DLD1 (cell line): ENCODE results near the gene TACC2.
"Not testable (repeated sequence)": the region's sequence is repeated elsewhere in the genome, so short reads cannot be mapped to it uniquely, and the experiment has no call there.

Experiments
- in situ Hi-C: cut with HindIII; loops from 2 replicates; pipeline ENCODE4 v1.10.0; 2017; ENCODE audit warnings: low sequenced_read_pairs

The TACC2 gene

GRCh38 chr10:121988361-121989324 lies at the start of gene TACC2:
Gene TACC2, plus strand, starts transcription at chr10:121989163. Its CDS starts 32,819 bp downstream, at chr10:122021982.
- in situ Hi-C loops = no loop called here

GRCh38 chr10:121941532-121941931 lies 47.4 kb upstream of the TACC2 start:
- in situ Hi-C loops = no loop called here

DNA sequence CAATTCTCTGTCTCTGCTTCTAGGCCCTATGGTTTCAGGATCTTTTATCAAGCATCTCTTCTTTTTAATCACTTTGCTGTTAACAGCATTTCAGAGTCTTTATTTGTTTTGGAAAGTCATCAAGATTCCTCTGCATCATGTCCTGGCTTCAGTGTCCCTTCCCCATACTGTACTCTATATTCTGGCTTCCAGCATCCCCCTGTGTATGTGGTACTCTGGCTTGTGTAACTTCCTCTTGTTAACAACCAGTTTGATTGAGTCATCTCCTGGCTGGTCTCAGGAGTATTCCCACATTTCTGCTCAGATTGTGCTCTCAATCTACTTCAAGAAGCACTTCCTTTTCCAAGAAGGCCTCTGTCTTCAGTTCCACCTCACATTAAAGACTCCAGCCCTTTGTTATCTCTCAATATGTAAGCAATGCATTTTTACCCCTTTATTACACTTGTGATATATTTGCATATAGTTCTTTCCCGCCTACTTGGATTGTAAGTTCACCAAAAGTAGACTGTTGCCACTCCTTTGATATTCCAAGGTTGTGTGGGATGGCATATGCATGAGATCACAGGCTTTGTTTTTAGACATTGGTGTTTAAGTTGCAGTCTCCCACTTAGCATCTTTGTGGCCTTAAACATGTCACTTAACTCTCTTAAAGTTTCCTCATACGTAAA lies 46.1 kb upstream of the TACC2 start:
- in situ Hi-C loops = no loop called here

GRCh38 chr10:121947343-121948330 lies 41.3 kb upstream of the TACC2 start:
- in situ Hi-C loops = no loop called here

DNA sequence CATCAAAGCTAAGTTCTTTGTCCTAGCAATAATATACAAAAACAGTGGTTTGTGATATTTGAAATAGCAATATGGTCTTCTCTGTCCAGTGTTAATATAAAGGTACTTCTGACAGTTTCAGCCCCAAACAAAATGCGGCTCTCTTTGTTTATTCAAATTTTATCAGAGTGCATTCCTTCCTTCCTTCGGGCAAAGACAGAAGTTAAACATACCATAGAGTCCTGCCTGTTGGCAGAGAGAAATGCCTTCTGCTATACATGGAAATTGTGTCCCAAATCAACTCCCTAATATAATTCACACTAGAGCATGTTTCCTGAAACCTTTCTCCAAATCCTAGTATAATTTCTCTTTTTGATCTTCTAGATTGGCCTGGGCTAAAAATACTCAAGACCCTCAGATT lies 39.9 kb upstream of the TACC2 start:
- in situ Hi-C loops = no loop called here

- in situ Hi-C loops = no loop called here
Observed at GRCh38 chr10:121949451-121949850, 39.5 kb upstream of the TACC2 start.

- in situ Hi-C loops = no loop called here
Observed at GRCh38 chr10:121952226-121952625, 36.7 kb upstream of the TACC2 start.

DNA sequence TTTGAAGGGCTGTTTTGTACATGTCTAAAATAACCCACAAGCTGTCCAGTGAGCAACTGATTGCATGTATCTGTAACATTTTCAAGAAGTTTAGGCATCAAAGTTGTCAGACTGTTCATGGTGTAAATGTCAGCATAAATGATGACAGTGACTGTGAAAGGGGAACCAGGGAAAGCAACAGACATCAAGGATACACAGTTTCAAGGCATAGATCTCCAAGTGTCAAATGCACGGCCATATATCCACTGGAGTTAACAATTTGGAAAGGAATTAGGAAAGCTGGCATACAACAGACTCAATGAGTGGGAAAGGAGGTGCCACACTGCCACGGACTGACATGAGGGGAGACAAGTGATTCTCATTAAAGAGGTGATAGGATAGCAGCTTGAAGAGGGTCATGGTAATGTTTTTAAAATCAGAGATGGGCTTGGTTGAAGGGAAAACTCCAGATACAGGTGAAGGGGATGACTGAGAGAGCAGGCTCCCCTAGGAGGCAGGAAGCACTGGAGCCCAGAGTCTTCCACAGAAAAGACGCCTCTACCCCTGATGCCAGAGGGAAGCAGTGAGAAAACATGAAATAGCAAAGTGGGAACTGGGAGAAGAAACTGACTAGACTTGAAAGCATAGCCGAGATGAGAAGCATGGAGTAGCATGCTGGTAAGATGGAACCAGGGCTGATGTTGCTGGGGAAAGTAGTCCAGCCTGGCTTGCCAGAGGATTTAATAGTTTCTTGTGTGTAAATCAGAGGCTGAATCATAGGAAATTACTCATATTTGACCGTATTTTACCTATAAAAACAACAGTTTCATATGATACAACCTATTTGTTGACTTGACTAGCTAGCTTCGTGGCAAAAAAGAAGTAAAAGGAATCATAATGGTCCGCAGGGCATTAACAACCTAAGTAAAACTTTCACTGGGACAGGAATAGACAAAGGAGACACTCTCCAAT lies 32.6 kb upstream of the TACC2 start:
- in situ Hi-C loops = no loop called here

DNA sequence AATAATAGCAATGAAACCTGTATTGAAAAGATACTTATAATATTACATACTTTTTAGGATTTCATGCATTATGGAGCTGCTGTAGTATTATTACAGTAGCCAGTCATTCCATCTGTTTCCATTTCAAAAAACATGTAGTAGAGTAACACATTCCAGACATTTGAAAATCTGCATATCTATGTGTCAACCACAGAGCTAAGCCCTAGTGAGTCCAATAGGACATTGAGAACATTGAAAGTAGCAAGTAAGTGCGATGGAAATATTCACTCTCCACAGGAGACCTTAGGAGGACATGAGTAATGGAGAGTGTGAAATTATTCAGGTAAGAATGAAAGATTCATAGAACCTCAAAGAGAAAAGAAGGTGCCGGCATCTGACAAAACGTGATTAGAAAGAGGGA lies 29.3 kb upstream of the TACC2 start:
- in situ Hi-C loops = no loop called here

DNA sequence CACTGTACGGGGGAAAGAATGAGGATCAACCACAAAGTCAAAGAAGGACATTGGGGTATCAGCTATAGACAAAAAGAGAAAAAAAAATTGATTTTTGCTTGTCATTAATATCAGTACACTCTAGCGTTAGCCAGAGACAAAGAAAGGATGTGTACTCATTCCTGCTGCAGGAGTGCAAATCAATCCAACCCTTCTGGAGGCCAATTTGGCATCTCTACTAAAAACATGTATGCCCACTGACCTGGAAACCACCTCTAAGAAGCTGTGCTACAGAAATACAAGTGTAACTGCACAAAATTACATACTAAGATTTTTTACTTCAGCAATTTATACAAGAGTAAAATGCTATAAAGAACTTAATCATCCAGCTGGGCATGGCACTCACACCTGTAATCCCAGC lies 27.5 kb upstream of the TACC2 start:
- in situ Hi-C loops = no loop called here

GRCh38 chr10:121965996-121966395 lies 23.0 kb upstream of the TACC2 start:
- in situ Hi-C loops = no loop called here

DNA sequence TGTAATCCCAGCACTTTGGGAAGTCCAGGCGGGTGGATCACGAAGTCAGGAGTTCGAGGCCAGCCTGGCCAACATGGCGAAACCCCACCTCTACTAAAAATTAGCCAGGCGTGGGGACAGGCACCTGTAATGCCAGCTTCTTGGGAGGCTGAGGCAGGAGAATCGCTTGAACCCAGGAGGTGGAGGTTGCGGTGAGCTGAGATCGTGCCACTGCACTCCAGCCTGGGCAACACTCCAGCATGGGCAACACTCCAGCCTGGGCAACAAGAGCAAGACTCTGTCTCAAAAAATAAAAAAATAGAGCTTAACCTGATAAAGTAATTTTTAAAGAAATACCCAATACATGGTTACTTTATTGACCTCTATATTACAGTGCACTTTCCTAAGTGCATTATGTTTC lies 19.9 kb upstream of the TACC2 start:
- in situ Hi-C loops = not testable (repeated sequence)

DNA sequence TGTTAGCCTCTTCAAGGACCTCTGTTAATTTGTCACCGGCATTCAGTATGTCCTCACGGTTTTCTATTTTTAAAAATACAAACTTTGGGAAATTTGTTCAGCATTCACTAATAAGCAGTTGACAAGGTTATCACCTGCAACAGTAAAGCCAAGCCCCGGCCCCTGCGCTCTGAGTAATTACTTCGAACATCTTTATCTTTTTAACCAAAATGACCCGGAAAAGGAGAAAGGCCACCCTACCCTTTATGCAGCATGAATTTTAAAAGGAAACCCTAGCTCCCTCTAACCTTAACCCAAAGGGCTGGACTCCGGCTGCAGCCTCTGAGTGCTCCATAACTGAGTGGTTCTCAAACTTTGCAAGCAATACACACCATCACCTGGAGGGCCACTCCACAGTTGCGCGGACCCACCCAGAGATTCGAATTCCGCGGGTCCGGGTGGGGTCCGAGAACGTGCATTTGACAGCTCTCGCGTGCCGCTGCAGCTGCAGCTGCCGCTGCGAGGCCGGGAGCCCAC lies 14.9 kb upstream of the TACC2 start:
- in situ Hi-C loops = no loop called here

GRCh38 chr10:121974535-121975294 lies 14.2 kb upstream of the TACC2 start, which contains the start of gene NSMCE4A:
Gene NSMCE4A, minus strand, starts transcription at chr10:121975217. Its CDS starts 52 bp downstream, at chr10:121975165.
- in situ Hi-C loops = no loop called here

DNA sequence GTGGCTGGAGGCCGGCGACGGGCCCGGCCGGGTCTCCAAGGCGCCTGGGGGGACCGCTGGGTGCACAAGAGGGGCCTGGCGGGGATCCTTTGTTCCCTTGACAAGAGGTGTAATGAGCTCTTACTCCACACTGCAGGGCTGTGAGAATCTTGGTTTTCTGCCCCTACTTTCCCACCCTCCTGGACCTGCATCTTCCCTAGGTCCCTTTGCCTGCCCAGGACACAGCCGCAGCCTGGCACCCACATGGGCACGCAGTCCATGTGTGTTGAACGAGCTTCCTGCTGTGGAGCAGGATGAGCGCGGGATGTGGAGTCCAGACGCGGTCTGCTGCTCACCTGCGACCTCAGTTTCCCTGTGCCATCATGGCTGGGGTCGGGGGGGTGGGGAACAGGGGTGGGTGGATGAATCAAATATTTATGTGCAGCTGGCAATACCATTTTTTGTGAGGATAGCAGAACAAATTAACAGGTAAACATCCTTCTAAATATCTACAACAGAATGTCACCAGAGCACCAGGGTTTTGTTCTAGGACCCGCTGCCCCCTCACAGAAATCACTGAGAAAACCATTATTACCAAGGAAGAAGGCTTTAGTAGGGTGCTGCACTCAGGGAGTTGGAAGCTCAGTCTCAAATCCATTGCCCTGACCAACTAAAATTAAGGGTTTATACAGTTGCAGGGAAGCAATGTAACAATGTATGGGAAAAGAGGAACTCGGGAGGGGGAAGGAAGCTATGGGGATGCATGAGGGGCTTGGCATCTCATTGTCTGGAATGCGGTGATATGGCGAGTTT lies 13.5 kb upstream of the TACC2 start:
- in situ Hi-C loops = no loop called here

DNA sequence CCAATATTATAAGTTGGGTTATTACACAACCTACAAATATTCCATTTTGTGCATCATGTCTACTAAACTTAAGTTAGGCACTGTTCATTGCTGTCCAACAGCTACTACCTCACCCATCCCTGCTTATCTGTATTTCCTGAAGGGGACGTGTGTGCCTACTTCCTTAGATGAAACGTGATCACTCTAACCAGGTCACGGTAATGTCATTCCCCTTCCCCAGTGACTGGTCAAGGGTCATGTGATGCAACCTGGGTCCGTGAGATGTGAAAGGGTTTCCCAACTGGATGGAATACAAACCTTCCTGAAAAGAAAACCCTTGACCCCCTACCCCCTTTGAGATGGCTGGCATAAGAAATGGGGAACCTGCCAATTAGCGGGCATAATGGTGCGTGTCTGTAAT lies 12.4 kb upstream of the TACC2 start:
- in situ Hi-C loops = no loop called here

DNA sequence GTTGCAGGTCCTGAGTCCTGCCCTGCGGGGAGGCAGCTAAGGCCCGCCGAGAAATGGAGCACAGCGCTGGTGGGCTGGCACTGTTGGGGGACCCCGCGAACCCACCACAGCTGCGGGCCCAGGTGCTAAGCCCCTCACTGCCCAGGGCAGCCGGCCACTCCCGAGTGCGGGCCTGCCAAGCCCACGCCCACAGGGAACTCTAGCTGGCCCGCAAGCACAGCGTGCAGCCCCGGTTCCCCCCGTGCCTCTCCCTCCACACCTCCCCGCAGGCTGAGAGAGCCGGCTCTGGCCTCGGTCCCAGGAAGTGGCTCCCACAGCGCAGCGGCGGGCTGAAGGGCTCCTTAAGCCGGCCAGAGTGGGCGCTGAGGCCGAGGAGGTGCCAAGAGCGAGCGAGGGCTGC lies 10.5 kb upstream of the TACC2 start:
- in situ Hi-C loops = no loop called here

- in situ Hi-C loops = no loop called here
Observed at GRCh38 chr10:121981346-121981745, 7.6 kb upstream of the TACC2 start.
